PC-9 (cell line): ENCODE results near the gene SPON1. TPM values are rescaled to one million over a fixed set of nuclear protein-coding genes. Genes with fewer than 3 reads are reported as not detected.

Experiments
- BruUV-seq: library from RNA; stranded (reverse); fragments of 400-500 nt; replicated peaks from 2 replicates; lab custom pipeline; 2021; lab: Mats Ljungman, UMichigan
- CTCF ChIA-PET: fragments of 300-600 bp; sonication (Branson Sonifier 250); formaldehyde crosslinking; loops from one replicate; lab custom pipeline; 2022; ENCODE audit warnings: antibody characterized with exemption; lab: Charles Lee
- POLR2A ChIA-PET: fragments of 300-600 bp; sonication (Branson Sonifier 250); formaldehyde crosslinking; loops from one replicate; lab custom pipeline; 2022; ENCODE audit warnings: antibody characterized with exemption; ENCODE audit not compliant: unreplicated experiment; lab: Charles Lee
- DNase-seq, 2 experiments: peaks; one replicate each; pipeline versions ENCODE4 v3.0.0 to v3.0.0-alpha.2; 2015 to 2022; ENCODE audit warnings: mixed read lengths in 1 of 2
- H2AFZ ChIP-seq: fragments of 200-600 bp; sonication (generic); 2 replicates; pipeline ENCODE4 v1.8.1; 2017; ENCODE audit warnings: antibody characterized with exemption
- H3F3A ChIP-seq: fragments of 200-600 bp; sonication (generic); 2 replicates; pipeline ENCODE4 v1.8.1; 2017; ENCODE audit warnings: antibody characterized with exemption, mild to moderate bottlenecking, low read depth; ENCODE audit not compliant: insufficient read depth
- H3K27ac ChIP-seq: fragments of 200-600 bp; sonication (generic); 2 replicates; pipeline ENCODE4 v1.6.1; 2016; ENCODE audit warnings: mixed run types
- H3K27me3 ChIP-seq: fragments of 200-600 bp; sonication (generic); 2 replicates; pipeline ENCODE4 v1.6.1; 2016; ENCODE audit warnings: low read depth, mixed run types; ENCODE audit not compliant: insufficient read depth
- H3K36me3 ChIP-seq: fragments of 200-600 bp; sonication (generic); 2 replicates; pipeline ENCODE4 v1.6.1; 2016; ENCODE audit warnings: low read depth, mixed run types
- H3K4me1 ChIP-seq: fragments of 200-600 bp; sonication (generic); replicated peaks from 2 replicates; pipeline ENCODE4 v1.6.1; 2016; ENCODE audit warnings: mixed run types; ENCODE audit not compliant: insufficient read depth
- H3K4me2 ChIP-seq: fragments of 200-600 bp; sonication (generic); 2 replicates; pipeline ENCODE4 v1.6.1; 2017; ENCODE audit warnings: mixed run types
- H3K4me3 ChIP-seq: fragments of 200-600 bp; sonication (generic); 2 replicates; pipeline ENCODE4 v1.6.1; 2016; ENCODE audit warnings: mixed run types
- H3K79me2 ChIP-seq: fragments of 200-600 bp; sonication (generic); 2 replicates; pipeline ENCODE4 v1.6.1; 2017; ENCODE audit warnings: low read depth, mixed run types
- H3K9me2 ChIP-seq: fragments of 200-600 bp; sonication (generic); 2 replicates; pipeline ENCODE4 v1.8.1; 2017; ENCODE audit warnings: mild to moderate bottlenecking; ENCODE audit not compliant: insufficient read depth
- H3K9me3 ChIP-seq: fragments of 200-600 bp; sonication (generic); 2 replicates; pipeline ENCODE4 v1.8.1; 2016; ENCODE audit warnings: low read depth; ENCODE audit not compliant: insufficient read depth
- H4K20me1 ChIP-seq: fragments of 200-600 bp; sonication (generic); 2 replicates; pipeline ENCODE4 v1.8.1; 2017; ENCODE audit not compliant: insufficient read depth
- CTCF ChIP-seq: fragments of 200-600 bp; sonication (generic); conservative IDR thresholded peaks from 2 replicates; pipeline ENCODE4 v1.6.1; 2017; ENCODE audit warnings: mixed run types, antibody characterized with exemption, mild to moderate bottlenecking, moderate library complexity
- EZH2 ChIP-seq: fragments of 200-600 bp; sonication (generic); IDR thresholded peaks from 2 replicates; pipeline ENCODE4 v1.8.0; 2017; ENCODE audit warnings: antibody characterized with exemption, low read depth
- intact Hi-C: fragments of 100-400 bp; cut with micrococcal nuclease; formaldehyde crosslinking; loops from one replicate; pipeline ENCODE4 v1.10.0; 2022; ENCODE audit not compliant: unreplicated experiment
- total RNA-seq: library from RNA; stranded (reverse); gene quantifications from 2 replicates; pipeline ENCODE4 v1.2.3, GENCODE V29; 2021

The SPON1 gene
- total RNA-seq, 1 experiment from 2014 or later, result 0.70 TPM

- POLR2A ChIA-PET, result no interaction called here
- no peak overlapping the region for H3K4me2 ChIP-seq
- H3K27ac ChIP-seq, result no peak overlapping the region
- H3K79me2 ChIP-seq, result no peaks in the 10 kb centered on the region
- no peaks in the 10 kb centered on the region for H3K27me3 ChIP-seq
- CTCF ChIA-PET, result no interaction called here
- H2AFZ ChIP-seq, result no peak overlapping the region
- DNase-seq, result no peak
- no peaks in the 10 kb centered on the region for H3K36me3 ChIP-seq
- TF ChIP-seq CTCF, result no peak
- TF ChIP-seq EZH2, result no peak
- no TSS peak for BruUV-seq
- H3K9me2 ChIP-seq, result no peaks in the 10 kb centered on the region
- intact Hi-C loops, result no loop called here
- no peak overlapping the region for H3K4me3 ChIP-seq
- peaks cover 10% of the 10 kb centered on the region for H3K4me1 ChIP-seq
- H3K9me3 ChIP-seq, result no peaks in the 10 kb centered on the region
- H4K20me1 ChIP-seq, result no peaks in the 10 kb centered on the region
- H3F3A ChIP-seq, result no peaks in the 10 kb centered on the region
Measured at GRCh38 chr11:14094481-14095037, 132.0 kb downstream of the SPON1 start.

GRCh38 chr11:14095882-14096281 lies 133.4 kb downstream of the SPON1 start:
- H3K4me3 ChIP-seq, result no peak overlapping the region
- TF ChIP-seq EZH2, result no peak
- no peak for TF ChIP-seq CTCF
- no peak overlapping the region for H2AFZ ChIP-seq
- intact Hi-C loops, result no loop called here
- H3K9me3 ChIP-seq, result no peaks in the 10 kb centered on the region
- no TSS peak for BruUV-seq
- CTCF ChIA-PET, result no interaction called here
- no peaks in the 10 kb centered on the region for H3K79me2 ChIP-seq
- DNase-seq, result peak; percentile 17 to 63
- peaks cover 10% of the 10 kb centered on the region for H3K4me1 ChIP-seq
- POLR2A ChIA-PET, result no interaction called here
- no peaks in the 10 kb centered on the region for H3K9me2 ChIP-seq
- H3K27ac ChIP-seq, result peak overlapping the region; percentile 51; the same call in 1 of the 2 replicates
- no peaks in the 10 kb centered on the region for H4K20me1 ChIP-seq
- no peaks in the 10 kb centered on the region for H3F3A ChIP-seq
- H3K4me2 ChIP-seq, result peak overlapping the region; percentile 0; the same call in 1 of the 2 replicates
- H3K27me3 ChIP-seq, result no peaks in the 10 kb centered on the region
- no peaks in the 10 kb centered on the region for H3K36me3 ChIP-seq

GRCh38 chr11:14096606-14097005 lies 134.1 kb downstream of the SPON1 start:
- POLR2A ChIA-PET, result no interaction called here
- no peak for DNase-seq
- intact Hi-C loops, result no loop called here
- Histone ChIP-seq H3K27me3 (no peaks in the 10 kb centered on the region), H3F3A (no peaks in the 10 kb centered on the region), H3K4me3 (no peak overlapping the region), H3K4me2 (no peak overlapping the region), H3K9me3 (no peaks in the 10 kb centered on the region), H3K79me2 (no peaks in the 10 kb centered on the region), H3K36me3 (no peaks in the 10 kb centered on the region), H3K27ac (no peak overlapping the region), H3K4me1 (peaks cover 10% of the 10 kb centered on the region), H4K20me1 (no peaks in the 10 kb centered on the region), H2AFZ (no peak overlapping the region), H3K9me2 (no peaks in the 10 kb centered on the region)
- BruUV-seq, result no TSS peak
- CTCF ChIA-PET, result no interaction called here
- TF ChIP-seq EZH2 (no peak), CTCF (no peak)
